ENCODE data around the gene MXD4. TPM values are rescaled to one million over a fixed set of nuclear protein-coding genes. Genes with fewer than 3 reads are reported as not detected.

Gene MXD4
- total and polyA plus RNA-seq, 2 of the 13 experiments (the other 11 are each of a cell fraction or from before 2014, with no cell fraction given) = 29.0 to 31.3 TPM

- H3K9ac ChIP-seq (ENCODE audit: insufficient read depth, low read depth, low read length) = no peak overlapping the region
- POLR2A ChIA-PET = no interaction called here
Measured at GRCh38 chr4:2248821-2249261, 13.1 kb downstream of the MXD4 start.

DNA sequence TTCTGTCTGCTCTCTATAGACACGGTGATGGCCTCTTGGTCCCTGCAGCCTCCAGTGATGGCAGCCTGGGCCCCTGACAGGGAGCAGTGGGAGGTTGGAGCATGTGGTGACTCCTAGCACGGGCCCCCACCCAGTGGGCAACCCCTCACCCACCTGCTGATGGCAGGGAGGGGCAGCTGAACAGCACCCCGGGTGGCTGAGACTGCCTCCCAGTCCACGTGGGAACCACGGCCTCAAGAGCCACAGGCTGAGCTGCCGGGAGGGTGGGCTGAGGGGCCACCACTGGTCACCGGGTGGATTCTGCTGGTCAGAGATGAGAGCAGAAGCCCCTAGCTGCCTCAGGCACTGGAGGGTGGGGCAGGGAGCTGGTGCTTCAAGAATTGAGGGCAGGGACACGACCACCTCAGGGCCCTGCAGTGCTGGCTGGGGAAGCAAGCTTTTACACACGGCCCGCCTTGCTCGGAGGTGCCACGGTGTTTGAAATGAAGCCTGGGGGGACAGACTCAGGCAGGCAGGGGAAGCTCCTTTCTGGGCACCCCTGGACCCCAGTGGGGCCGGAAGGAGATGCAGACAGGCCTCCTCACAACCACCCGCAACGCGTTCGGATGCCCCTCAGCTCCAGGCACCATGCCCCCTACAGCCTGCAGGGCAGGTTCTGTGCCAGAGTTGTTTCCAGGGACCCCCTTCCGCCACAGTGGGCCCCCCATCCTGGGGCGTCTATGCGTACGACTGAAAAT is 13.7 kb downstream of the MXD4 start:
- in situ Hi-C loops (cut with HindIII; ENCODE audit: extremely low pct_ligation_motif_present, low pct_unique_long_range_greater_than_20kb) (no loop called here), intact Hi-C loops (cut with micrococcal nuclease; ENCODE audit: unreplicated experiment) (loop anchor here (10.0 kb wide), 1 partner anchor 217 kb away; the partner anchor contains the start of gene RNF4)
- H3K4me1 ChIP-seq (ENCODE audit: insufficient read depth, low read length) = peaks cover 30% of the 10 kb centered on the region
- no peaks in the 10 kb centered on the region for H3K9me3 ChIP-seq (ENCODE audit: low read length)
- no peaks in the 10 kb centered on the region for H3K27me3 ChIP-seq (ENCODE audit: control insufficient read depth in 1 of 2, insufficient read depth in 2 of 2, low read length in 2 of 2)
- no TSS peak for BruUV-seq (replicated peaks)
- TF ChIP-seq ZFP37 (CRISPR knock-in tag; IDR thresholded peaks at IDR 0.05; ENCODE audit: borderline replicate concordance) = no peak
- TF ChIP-seq RBFOX2 (IDR thresholded peaks at IDR 0.05; ENCODE audit: low read depth, low read length) = 0 out of 2 replicates have a peak, but pooled peaks have one; percentile 42
- TF ChIP-seq AGO2 (optimal IDR thresholded peaks at IDR 0.05; ENCODE audit: low read depth, low read length) = peak; percentile 61
- no peak for TF ChIP-seq ZNF562 (CRISPR knock-in tag; IDR thresholded peaks at IDR 0.05; ENCODE audit: borderline replicate concordance)
- TF ChIP-seq ZBTB8A (CRISPR knock-in tag; IDR thresholded peaks at IDR 0.05; ENCODE audit: borderline replicate concordance, low read depth) = no peak
- peak; percentile 10 for TF ChIP-seq AGO1 (IDR thresholded peaks at IDR 0.05; ENCODE audit: low read depth, low read length, poor library complexity, severe bottlenecking)
- H3K4me2 ChIP-seq (ENCODE audit: low read depth, low read length) = no peak overlapping the region
- ChIA-PET CTCF (ENCODE audit: low intra/inter-chr PET ratio, low total read pairs) (no interaction called here), POLR2A (no interaction called here)
- ATAC-seq = no peak; the same call in 1 of the 3 replicates
- H3K27ac ChIP-seq (ENCODE audit: extremely low read length, insufficient read depth, low read length) = no peak overlapping the region
- no peak for DNase-seq (ENCODE audit: low spot score)
- no peak overlapping the region for H2AFZ ChIP-seq (ENCODE audit: low read length)
- H3K9ac ChIP-seq (ENCODE audit: insufficient read depth, low read depth, low read length) = no peak overlapping the region
- no peaks in the 10 kb centered on the region for H3K79me2 ChIP-seq (ENCODE audit: insufficient read depth, low read length)
- H4K20me1 ChIP-seq (ENCODE audit: insufficient read depth, low read length) = no peaks in the 10 kb centered on the region
- no peak for FAIRE-seq
- 98% methylated on average over 5 of the region's 21 CpGs for WGBS (ENCODE audit: low lambda C conversion rate)
- no peak overlapping the region for H3K4me3 ChIP-seq (replicated peaks in 1 of 3; ENCODE audit: insufficient read depth in 1 of 3, low read depth in 2 of 3, low read length in 3 of 3)
- peaks cover 0 to 4% of the 10 kb centered on the region in 2 experiments; a peak in 2 of 5 replicates for H3K36me3 ChIP-seq (replicated peaks in 1 of 2; ENCODE audit: control insufficient read depth in 1 of 2, insufficient read depth in 2 of 2, low read length in 2 of 2)

More at GRCh38 chr4:2248821-2249261, 13.1 kb downstream of the MXD4 start:
- Histone ChIP-seq H3K4me1 (ENCODE audit: insufficient read depth, low read length) (peaks cover 24% of the 10 kb centered on the region), H3K79me2 (ENCODE audit: insufficient read depth, low read length) (no peaks in the 10 kb centered on the region), H3K36me3 (replicated peaks in 1 of 2; ENCODE audit: control insufficient read depth in 1 of 2, insufficient read depth in 2 of 2, low read length in 2 of 2) (peaks cover 0 to 6% of the 10 kb centered on the region in 2 experiments; a peak in 3 of 5 replicates), H3K27ac (ENCODE audit: extremely low read length, insufficient read depth, low read length) (no peak overlapping the region), H4K20me1 (ENCODE audit: insufficient read depth, low read length) (no peaks in the 10 kb centered on the region), H2AFZ (ENCODE audit: low read length) (no peak overlapping the region), H3K4me3 (replicated peaks in 1 of 3; ENCODE audit: insufficient read depth in 1 of 3, low read depth in 2 of 3, low read length in 3 of 3) (no peak overlapping the region), H3K27me3 (ENCODE audit: control insufficient read depth in 1 of 2, insufficient read depth in 2 of 2, low read length in 2 of 2) (no peaks in the 10 kb centered on the region), H3K4me2 (ENCODE audit: low read depth, low read length) (no peak overlapping the region), H3K9me3 (ENCODE audit: low read length) (no peaks in the 10 kb centered on the region)
- CTCF ChIA-PET (ENCODE audit: low intra/inter-chr PET ratio, low total read pairs) = no interaction called here
- intact Hi-C loops (cut with micrococcal nuclease; ENCODE audit: unreplicated experiment) (loop anchor here (10.0 kb wide), 1 partner anchor 216 kb away; the partner anchor contains the start of gene RNF4), in situ Hi-C loops (cut with HindIII; ENCODE audit: extremely low pct_ligation_motif_present, low pct_unique_long_range_greater_than_20kb) (no loop called here)
- BruUV-seq (replicated peaks) = no TSS peak
- 87% methylated on average over 10 of the region's 10 CpGs for WGBS (ENCODE audit: low lambda C conversion rate)
- FAIRE-seq (no peak), ATAC-seq (no peak), DNase-seq (ENCODE audit: low spot score) (no peak)
- TF ChIP-seq RBFOX2 (IDR thresholded peaks at IDR 0.05; ENCODE audit: low read depth, low read length) = 0 out of 2 replicates have a peak, but pooled peaks have one; percentile 40
- no peak for TF ChIP-seq ZNF543 (CRISPR knock-in tag; IDR thresholded peaks at IDR 0.05)

Data from HepG2 (cell line).